HL-60 (cell line): ENCODE measurements around the gene ATP2B2.

ENCODE experiments used
- CTCF ChIP-seq: IDR thresholded peaks from one replicate; pipeline ENCODE4 v1.5.1; 2011; ENCODE audit warnings: low read length, control low read depth, inconsistent platforms; ENCODE audit not compliant: insufficient read depth
- POLR2AphosphoS5 ChIP-seq: IDR thresholded peaks from 2 replicates; pipeline ENCODE4 v1.6.1; 2012; ENCODE audit warnings: low read depth
- REST ChIP-seq: IDR thresholded peaks from 2 replicates; pipeline ENCODE4 v1.6.1; 2012; ENCODE audit warnings: low read depth; ENCODE audit not compliant: insufficient replicate concordance
- SPI1 ChIP-seq: IDR thresholded peaks from 2 replicates; pipeline ENCODE4 v1.6.1; 2012; ENCODE audit warnings: low read depth, mild to moderate bottlenecking, borderline replicate concordance

DNA sequence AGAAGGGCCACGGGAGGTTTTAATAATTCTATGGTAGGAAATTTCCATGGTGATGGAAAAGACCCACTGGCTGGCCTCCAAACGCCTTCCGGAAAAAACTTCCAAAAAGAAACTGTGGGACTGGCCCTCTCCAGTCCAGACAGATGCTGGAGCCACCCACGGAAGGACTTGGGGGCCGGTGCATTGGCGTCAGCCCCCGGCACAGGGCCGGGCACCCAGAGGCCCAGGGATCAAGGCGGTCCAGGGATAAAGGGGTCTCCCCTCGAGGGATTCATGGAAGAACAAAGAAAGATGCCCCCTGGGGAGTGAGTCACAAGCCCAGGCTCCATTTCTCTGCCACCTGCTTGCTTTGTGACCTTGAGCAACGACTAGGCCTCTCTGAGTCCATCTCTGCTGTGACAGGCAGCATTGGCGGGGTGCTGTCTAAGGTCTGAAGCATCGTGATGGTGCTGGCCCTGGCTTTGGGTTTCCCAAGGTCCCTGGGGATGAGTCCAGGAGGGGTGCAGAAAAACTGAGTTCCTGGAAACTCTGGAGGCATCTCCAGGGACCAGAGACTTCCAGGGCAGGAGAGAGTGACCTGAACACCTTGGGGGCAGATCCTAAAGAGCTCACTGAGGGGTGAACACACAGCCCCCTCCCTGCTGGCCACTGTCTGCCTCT, 21.6 kb downstream of the ATP2B2 start:
- TF ChIP-seq CTCF, result no peak
- no peak for TF ChIP-seq POLR2AphosphoS5
- TF ChIP-seq REST, result no peak
- TF ChIP-seq SPI1, result no peak
